Measurements from ENCODE around the gene HRC.

HRC gene

GRCh38 chr19:49116544-49116943 lies 38.7 kb downstream of the HRC start:
- TF ChIP-seq, protein P1, sequence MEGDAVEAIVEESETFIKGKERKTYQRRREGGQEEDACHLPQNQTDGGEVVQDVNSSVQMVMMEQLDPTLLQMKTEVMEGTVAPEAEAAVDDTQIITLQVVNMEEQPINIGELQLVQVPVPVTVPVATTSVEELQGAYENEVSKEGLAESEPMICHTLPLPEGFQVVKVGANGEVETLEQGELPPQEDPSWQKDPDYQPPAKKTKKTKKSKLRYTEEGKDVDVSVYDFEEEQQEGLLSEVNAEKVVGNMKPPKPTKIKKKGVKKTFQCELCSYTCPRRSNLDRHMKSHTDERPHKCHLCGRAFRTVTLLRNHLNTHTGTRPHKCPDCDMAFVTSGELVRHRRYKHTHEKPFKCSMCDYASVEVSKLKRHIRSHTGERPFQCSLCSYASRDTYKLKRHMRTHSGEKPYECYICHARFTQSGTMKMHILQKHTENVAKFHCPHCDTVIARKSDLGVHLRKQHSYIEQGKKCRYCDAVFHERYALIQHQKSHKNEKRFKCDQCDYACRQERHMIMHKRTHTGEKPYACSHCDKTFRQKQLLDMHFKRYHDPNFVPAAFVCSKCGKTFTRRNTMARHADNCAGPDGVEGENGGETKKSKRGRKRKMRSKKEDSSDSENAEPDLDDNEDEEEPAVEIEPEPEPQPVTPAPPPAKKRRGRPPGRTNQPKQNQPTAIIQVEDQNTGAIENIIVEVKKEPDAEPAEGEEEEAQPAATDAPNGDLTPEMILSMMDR (IDR thresholded peaks at IDR 0.05; ENCODE audit: low read depth, low read length): no peak
- no peak overlapping the region for H3K4me3 ChIP-seq (ENCODE audit: low read depth, low read length)
- no peaks in the 10 kb centered on the region for H3K9me3 ChIP-seq (ENCODE audit: severe bottlenecking)
- no peak overlapping the region for H3K27ac ChIP-seq
- peaks cover 7% of the 10 kb centered on the region for H3K36me3 ChIP-seq
- DNase-seq: no peak
- no peaks in the 10 kb centered on the region for H3K27me3 ChIP-seq (ENCODE audit: insufficient read depth, low read depth, severe bottlenecking)

GRCh38 chr19:49114630-49115363 lies 40.4 kb downstream of the HRC start:
- Histone ChIP-seq H3K36me3 (peaks cover 15% of the 10 kb centered on the region), H3K27me3 (ENCODE audit: insufficient read depth, low read depth, severe bottlenecking) (no peaks in the 10 kb centered on the region), H3K4me3 (ENCODE audit: low read depth, low read length) (peak overlapping the region; percentile 67), H3K27ac (peak overlapping the region; percentile 89), H3K9me3 (ENCODE audit: severe bottlenecking) (no peaks in the 10 kb centered on the region)
- DNase-seq: peak; percentile 85
- TF ChIP-seq, protein P1 (IDR thresholded peaks at IDR 0.05; ENCODE audit: low read depth, low read length): no peak

- Histone ChIP-seq H3K36me3 (peaks cover 23% of the 10 kb centered on the region), H3K27ac (peak within 1 kb of the TSS; percentile 89), H3K4me3 (ENCODE audit: low read depth, low read length) (peak within 1 kb of the TSS; percentile 67), H3K27me3 (ENCODE audit: insufficient read depth, low read depth, severe bottlenecking) (no peaks in the 10 kb centered on the region), H3K9me3 (ENCODE audit: severe bottlenecking) (no peaks in the 10 kb centered on the region)
- peak; percentile 71 for DNase-seq
- TF ChIP-seq, protein P1 (IDR thresholded peaks at IDR 0.05; ENCODE audit: low read depth, low read length): peak; percentile 53
Observed at GRCh38 chr19:49113762-49114629, 41.2 kb downstream of the HRC start, which contains the start of gene LIN7B. LIN7B (plus strand) TSS chr19:49114370; CDS start chr19:49114405, 35 bp downstream.

GRCh38 chr19:49111218-49111998 lies 43.8 kb downstream of the HRC start:
- TF ChIP-seq, protein P1 (IDR thresholded peaks at IDR 0.05; ENCODE audit: low read depth, low read length): no peak
- H3K36me3 ChIP-seq: peaks cover 46% of the 10 kb centered on the region
- no peaks in the 10 kb centered on the region for H3K9me3 ChIP-seq (ENCODE audit: severe bottlenecking)
- no peaks in the 10 kb centered on the region for H3K27me3 ChIP-seq (ENCODE audit: insufficient read depth, low read depth, severe bottlenecking)
- H3K4me3 ChIP-seq (ENCODE audit: low read depth, low read length): no peak overlapping the region
- no peak overlapping the region for H3K27ac ChIP-seq
- DNase-seq: no peak

DNA sequence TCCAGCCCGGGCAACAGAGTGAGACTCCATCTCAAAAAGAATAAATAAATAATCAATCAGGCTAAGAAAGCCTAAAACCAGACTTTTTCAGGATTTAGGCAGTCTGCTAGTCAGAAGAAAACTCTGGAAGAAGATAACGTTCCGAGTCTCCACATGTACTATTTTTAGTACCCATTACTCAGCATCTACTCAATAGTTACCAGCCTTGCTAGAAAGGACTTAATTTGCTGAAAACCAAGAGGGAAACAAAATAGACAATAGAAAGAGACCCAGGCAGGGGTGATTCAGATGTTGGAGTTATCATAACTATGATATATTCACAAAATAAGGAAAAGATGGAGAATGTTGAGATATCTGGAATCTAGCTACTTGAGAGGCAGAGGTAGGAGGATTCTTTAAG lies 44.6 kb downstream of the HRC start:
- no peak for DNase-seq
- Histone ChIP-seq H3K27ac (no peak overlapping the region), H3K36me3 (peaks cover 48% of the 10 kb centered on the region)

More for the DNA sequence above, 44.6 kb downstream of the HRC start:
- TF ChIP-seq, protein P1 (IDR thresholded peaks at IDR 0.05; ENCODE audit: low read depth, low read length): no peak
- H3K9me3 ChIP-seq (ENCODE audit: severe bottlenecking): no peaks in the 10 kb centered on the region
- H3K27me3 ChIP-seq (ENCODE audit: insufficient read depth, low read depth, severe bottlenecking): no peaks in the 10 kb centered on the region
- H3K4me3 ChIP-seq (ENCODE audit: low read depth, low read length): no peak overlapping the region
